Fibroblast of pulmonary artery (primary cell): ENCODE measurements around the gene IL23A.

Source experiments
- DNase-seq: peaks from one replicate; pipeline ENCODE4 v3.0.0-alpha.2; 2010; ENCODE audit warnings: low read depth
- H3K4me3 ChIP-seq: replicated peaks from 2 replicates; pipeline ENCODE4 v1.5.1; 2011; ENCODE audit warnings: low read depth, mild to moderate bottlenecking, control low read depth, low read length, moderate library complexity
- CTCF ChIP-seq: IDR thresholded peaks from 2 replicates; pipeline ENCODE4 v1.5.1; 2011; ENCODE audit warnings: mild to moderate bottlenecking, control low read depth, low read length, inconsistent platforms; ENCODE audit errors: missing control alignments

Gene IL23A

DNA sequence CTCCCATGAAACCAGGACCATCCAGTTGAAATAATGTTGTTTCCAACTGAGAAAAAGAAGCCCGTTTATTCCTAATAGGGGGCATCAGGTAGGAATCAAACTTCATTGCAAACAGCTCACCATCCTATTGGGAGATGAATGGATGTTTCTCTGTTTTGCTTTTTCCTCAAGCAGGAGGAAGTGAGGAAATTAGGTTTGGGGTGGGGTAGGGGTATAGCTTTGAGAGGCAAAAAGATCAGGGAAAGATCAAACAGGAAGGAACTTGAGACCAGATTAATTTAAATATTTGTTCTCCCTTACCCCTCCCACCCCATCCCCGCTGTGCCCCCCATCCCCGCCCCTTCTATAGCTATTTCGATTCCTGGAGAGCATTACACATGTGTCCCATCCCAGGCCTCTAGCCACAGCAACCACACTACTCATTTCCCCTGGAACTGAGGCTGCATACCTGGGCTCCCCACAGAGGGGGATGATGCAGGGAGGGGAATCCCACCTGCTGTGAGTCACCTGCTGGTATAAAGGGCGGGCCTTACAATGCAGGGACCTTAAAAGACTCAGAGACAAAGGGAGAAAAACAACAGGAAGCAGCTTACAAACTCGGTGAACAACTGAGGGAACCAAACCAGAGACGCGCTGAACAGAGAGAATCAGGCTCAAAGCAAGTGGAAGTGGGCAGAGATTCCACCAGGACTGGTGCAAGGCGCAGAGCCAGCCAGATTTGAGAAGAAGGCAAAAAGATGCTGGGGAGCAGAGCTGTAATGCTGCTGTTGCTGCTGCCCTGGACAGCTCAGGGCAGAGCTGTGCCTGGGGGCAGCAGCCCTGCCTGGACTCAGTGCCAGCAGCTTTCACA, at the start of gene IL23A:
Gene IL23A, plus strand, starts transcription at position 577 of the 850 bp plus-strand sequence. Its CDS starts 161 bp downstream, at position 738.
- H3K4me3 ChIP-seq = no peak within 1 kb of the TSS
- TF ChIP-seq CTCF = no peak
- DNase-seq = no peak

DNA sequence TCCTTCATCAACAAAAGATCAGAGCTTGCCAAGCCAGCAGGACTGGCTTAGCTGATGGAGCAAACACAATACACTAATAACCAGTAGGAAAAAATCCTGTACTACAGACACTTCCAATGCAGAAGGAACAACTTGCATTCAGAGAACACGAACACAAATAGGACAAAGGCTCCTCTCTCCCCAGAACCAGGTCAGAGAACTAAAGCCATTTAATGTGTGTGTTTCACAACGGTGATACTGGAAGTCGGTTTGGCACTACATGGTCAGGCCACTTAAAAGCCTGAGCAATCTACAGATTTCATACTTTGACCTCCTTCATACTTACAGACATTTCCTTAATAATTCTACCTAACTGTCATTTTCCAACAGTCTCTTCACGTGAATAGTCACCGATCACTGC, 44.9 kb upstream of the IL23A start:
- DNase-seq = no peak
- H3K4me3 ChIP-seq = no peak overlapping the region
- no peak for TF ChIP-seq CTCF

DNA sequence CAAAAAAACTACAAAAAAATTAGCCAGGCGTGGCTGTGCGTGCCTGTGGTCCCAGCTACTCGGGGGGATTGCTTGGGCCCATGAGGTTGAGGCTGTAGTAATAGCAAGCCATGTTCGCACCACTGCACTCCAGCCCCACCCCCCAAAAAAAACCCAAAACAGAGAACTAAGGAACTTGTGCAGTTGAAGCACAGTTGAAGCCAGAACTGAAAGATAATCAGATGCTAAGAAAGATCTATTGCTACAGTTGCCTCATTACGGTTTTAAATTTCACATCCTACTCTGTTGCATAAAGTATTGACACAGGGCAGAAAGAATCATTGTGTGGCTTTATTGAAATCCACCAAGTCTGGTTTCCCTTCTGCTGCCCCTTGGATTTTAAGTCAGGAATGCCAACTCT, 42.4 kb upstream of the IL23A start:
- TF ChIP-seq CTCF = no peak
- no peak for DNase-seq
- no peak overlapping the region for H3K4me3 ChIP-seq

DNA sequence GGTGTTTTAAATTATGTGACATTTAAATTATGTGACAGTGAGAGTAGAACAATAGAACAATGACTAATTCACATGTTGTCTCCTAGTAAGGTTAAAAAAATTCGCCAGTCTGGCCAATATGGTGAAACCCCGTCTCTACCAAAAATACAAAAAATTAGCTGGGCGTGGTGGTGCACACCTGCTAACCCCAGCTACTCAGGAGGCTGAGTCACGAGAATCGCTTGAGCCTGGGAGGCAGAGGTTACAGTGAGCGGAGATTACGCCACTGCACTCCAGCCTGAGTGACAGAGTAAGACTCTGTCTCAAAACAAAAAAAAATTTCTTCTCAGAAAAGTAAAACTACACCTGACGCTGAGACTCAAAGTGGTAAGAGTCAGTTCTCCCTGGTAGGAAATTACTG, 41.3 kb upstream of the IL23A start:
- no peak overlapping the region for H3K4me3 ChIP-seq
- DNase-seq = no peak
- no peak for TF ChIP-seq CTCF

GRCh38 chr12:56298828-56299227, 39.9 kb upstream of the IL23A start:
- no peak for DNase-seq
- no peak for TF ChIP-seq CTCF
- peak overlapping the region; percentile 95 for H3K4me3 ChIP-seq

- TF ChIP-seq CTCF = no peak
- peak overlapping the region; percentile 95 for H3K4me3 ChIP-seq
- DNase-seq = no peak
Measured at GRCh38 chr12:56299308-56299852, 39.3 kb upstream of the IL23A start.
